Neural cell (in vitro differentiated cells): ENCODE measurements around the gene FKBP1A.

Experiments used
- CTCF ChIP-seq: fragments of 450-650 bp; IDR thresholded peaks from 2 replicates; pipeline ENCODE4 v1.5.1; 2014; ENCODE audit warnings: antibody characterized with exemption, mild to moderate bottlenecking, moderate library complexity; ENCODE audit not compliant: poor library complexity, severe bottlenecking
- POLR2AphosphoS5 ChIP-seq: IDR thresholded peaks from 2 replicates; pipeline ENCODE4 v1.6.1; 2012

- no peak for TF ChIP-seq CTCF
- TF ChIP-seq POLR2AphosphoS5, result no peak
These were observed 2.9 kb downstream of the FKBP1A start for GRCh38 chr20:1389703-1390580.
